ENCODE data around the gene GRP. TPM values are rescaled to one million over a fixed set of nuclear protein-coding genes. Genes with fewer than 3 reads are reported as not detected.

Gene GRP
- total and polyA plus RNA-seq, 2 of the 4 experiments (the other 2 are of a cell fraction) = not detected

- CTCF ChIA-PET = interaction anchor here (0.5 to 1.5 kb wide), 3 partner anchors 15 to 71 kb away, joined by 5 to 6 read pairs (median 5); no protein-coding TSS in a partner anchor
- TF ChIP-seq RAD21 (IDR thresholded peaks at IDR 0.05; ENCODE audit: low read length) (no peak), POLR2A (IDR thresholded peaks at IDR 0.05; ENCODE audit: low read depth, low read length) (no peak), FOS (IDR thresholded peaks at IDR 0.05; ENCODE audit: low read depth, low read length) (no peak), MXI1 (IDR thresholded peaks at IDR 0.05; ENCODE audit: borderline replicate concordance, low read depth, low read length) (no peak), SMC3 (IDR thresholded peaks at IDR 0.05; ENCODE audit: low read depth, low read length) (no peak), RCOR1 (IDR thresholded peaks at IDR 0.05; ENCODE audit: insufficient replicate concordance, low read length) (no peak), BHLHE40 (IDR thresholded peaks at IDR 0.05; ENCODE audit: low read depth, low read length) (no peak), NFE2L2 (IDR thresholded peaks at IDR 0.05; ENCODE audit: low read depth, low read length) (no peak), MAFK (IDR thresholded peaks at IDR 0.05; ENCODE audit: low read depth, low read length) (no peak), RFX5 (IDR thresholded peaks at IDR 0.05; ENCODE audit: low read depth, low read length) (no peak), MAZ (IDR thresholded peaks at IDR 0.05; ENCODE audit: borderline replicate concordance, low read depth, low read length) (no peak), CHD1 (IDR thresholded peaks at IDR 0.05; ENCODE audit: low read depth, low read length) (no peak)
Observed at GRCh38 chr18:59263661-59264060, 43.7 kb downstream of the GRP start.

More at GRCh38 chr18:59263661-59264060, 43.7 kb downstream of the GRP start:
- no peak overlapping the region for H3K4ac ChIP-seq (ENCODE audit: low read depth, low read length)
- no peaks in the 10 kb centered on the region for H3K9me1 ChIP-seq (ENCODE audit: insufficient read depth, low read length)
- H3K4me1 ChIP-seq (ENCODE audit: control insufficient read depth, insufficient read depth, low read length) = no peaks in the 10 kb centered on the region
- H3K27me3 ChIP-seq (ENCODE audit: control insufficient read depth, insufficient read depth, low read length) = peaks cover 58% of the 10 kb centered on the region
- no peaks in the 10 kb centered on the region for H3K36me3 ChIP-seq (ENCODE audit: control insufficient read depth, insufficient read depth, low read length)
- H4K8ac ChIP-seq (ENCODE audit: low read depth in 2 of 2, low read length in 2 of 2) = no peak overlapping the region
- H3K79me1 ChIP-seq (ENCODE audit: low read depth in 1 of 2, low read length in 2 of 2) = no peaks in the 10 kb centered on the region
- H3K4me3 ChIP-seq (ENCODE audit: insufficient read depth, low read depth, low read length) = no peak overlapping the region
- POLR2A ChIA-PET (ENCODE audit: unreplicated experiment) = no interaction called here
- H3K23ac ChIP-seq (ENCODE audit: low read depth, low read length) = no peak overlapping the region
- no peak overlapping the region for H3K14ac ChIP-seq (replicated peaks; ENCODE audit: low read depth, low read length)
- no peak overlapping the region for H3K4me2 ChIP-seq (ENCODE audit: low read depth, low read length)
- H2AK9ac ChIP-seq (replicated peaks; ENCODE audit: low read depth, low read length, poor library complexity) = no peak overlapping the region
- H3K18ac ChIP-seq (ENCODE audit: low read depth, low read length) = no peak overlapping the region
- no peak overlapping the region for H3K27ac ChIP-seq (ENCODE audit: insufficient read depth, low read length)
- no peak overlapping the region for H2AFZ ChIP-seq (replicated peaks; ENCODE audit: low read length, poor library complexity)
- dilution Hi-C loops (cut with HindIII; ENCODE audit: low sequenced_read_pairs, unreplicated experiment) (no loop called here), intact Hi-C loops (cut with micrococcal nuclease) (no loop called here), in situ Hi-C loops (cut with MboI; ENCODE audit: low sequenced_read_pairs) (no loop called here)
- H2BK20ac ChIP-seq (ENCODE audit: low read depth, low read length) = no peak overlapping the region
- ATAC-seq (ENCODE audit: low read depth) = no peak
- no peak overlapping the region for H2BK120ac ChIP-seq (ENCODE audit: low read depth, low read length)
- WGBS, 2 experiments (ENCODE audit: extremely low coverage in 2 of 2, insufficient read length in 1 of 2) = 17% methylated on average over 2 of the region's 16 CpGs; no CpG with 5 or more reads in 1 of the 2 experiments
- H4K91ac ChIP-seq (ENCODE audit: insufficient read depth, low read depth, low read length) = no peak overlapping the region
- no peak overlapping the region for H2BK15ac ChIP-seq (ENCODE audit: low read depth, low read length)
- no peak overlapping the region for H4K5ac ChIP-seq (ENCODE audit: low read depth, low read length)
- no TSS peak for BruUV-seq (replicated peaks)
- H3K9ac ChIP-seq (ENCODE audit: low read depth, low read length) = no peak overlapping the region
- H2AK5ac ChIP-seq (ENCODE audit: low read depth, low read length) = no peak overlapping the region
- H4K20me1 ChIP-seq (ENCODE audit: insufficient read depth, low read length) = no peaks in the 10 kb centered on the region; the same call in 1 of the 2 replicates
- H2BK5ac ChIP-seq (ENCODE audit: low read depth, low read length, poor library complexity, severe bottlenecking) = no peak overlapping the region
- no peak for DNase-seq
- peaks cover 12% of the 10 kb centered on the region; the same call in 1 of the 2 replicates for H3K9me3 ChIP-seq (ENCODE audit: control insufficient read depth, insufficient read depth, low read length)
- H3K56ac ChIP-seq (ENCODE audit: extremely low read depth, insufficient read depth, low read length) = no peak overlapping the region
